SU-DHL-6 (cell line): Measurements from ENCODE around the gene HTD2.

ENCODE experiments used
- H2AFZ ChIP-seq: fragments of 200-600 bp; sonication (generic); 2 replicates; pipeline ENCODE4 v1.6.1; 2014; ENCODE audit warnings: low read depth, mild to moderate bottlenecking, moderate library complexity, mixed read lengths, antibody characterized with exemption, low read length; ENCODE audit not compliant: severe bottlenecking
- H3F3A ChIP-seq: fragments of 200-600 bp; shearing (Covaris generic); 2 replicates; pipeline ENCODE4 v1.6.0; 2016; ENCODE audit warnings: antibody characterized with exemption, mild to moderate bottlenecking; ENCODE audit not compliant: insufficient read depth
- H3K27ac ChIP-seq: fragments of 200-600 bp; sonication (generic); 2 replicates; pipeline ENCODE4 v1.5.1; 2016; ENCODE audit warnings: low read depth, mild to moderate bottlenecking, low read length, moderate library complexity, mixed read lengths
- H3K27me3 ChIP-seq: fragments of 200-600 bp; sonication (generic), shearing (Covaris generic); 2 replicates; pipeline ENCODE4 v1.6.0; 2014; ENCODE audit warnings: mild to moderate bottlenecking, low read length
- H3K36me3 ChIP-seq: fragments of 200-600 bp; sonication (generic); 2 replicates; pipeline ENCODE4 v1.6.1; 2014; ENCODE audit warnings: mild to moderate bottlenecking, low read length, mixed read lengths
- H3K4me2 ChIP-seq: fragments of 300-600, 200-600 bp; shearing (Covaris generic), sonication (generic); 2 replicates; pipeline ENCODE4 v1.6.0; 2014; ENCODE audit warnings: low read length, low read depth, mild to moderate bottlenecking; ENCODE audit not compliant: poor library complexity, severe bottlenecking
- H3K4me3 ChIP-seq: fragments of 200-600 bp; sonication (generic); 2 replicates; pipeline ENCODE4 v1.5.1; 2014; ENCODE audit warnings: antibody characterized with exemption, low read length, mild to moderate bottlenecking, mixed read lengths; ENCODE audit not compliant: insufficient read depth, poor library complexity, severe bottlenecking
- H3K79me2 ChIP-seq: fragments of 200-600 bp; sonication (generic); 2 replicates; pipeline ENCODE4 v1.6.1; 2014; ENCODE audit warnings: mild to moderate bottlenecking, low read length, moderate library complexity; ENCODE audit not compliant: insufficient read depth
- H3K9ac ChIP-seq: fragments of 200-600 bp; sonication (generic); 2 replicates; pipeline ENCODE4 v1.7.0; 2014; ENCODE audit warnings: mild to moderate bottlenecking, low read length
- H3K9me2 ChIP-seq: fragments of 200-600 bp; sonication (generic); replicated peaks from 2 replicates; pipeline ENCODE4 v1.6.1; 2014; ENCODE audit warnings: low read length; ENCODE audit not compliant: insufficient read depth
- H3K9me3 ChIP-seq: fragments of 200-600 bp; sonication (generic); 2 replicates; pipeline ENCODE4 v1.6.1; 2014; ENCODE audit warnings: low read length, mixed read lengths; ENCODE audit not compliant: insufficient read depth
- H4K20me1 ChIP-seq: fragments of 200-600 bp; sonication (generic); 2 replicates; pipeline ENCODE4 v1.6.1; 2014; ENCODE audit warnings: low read depth, mild to moderate bottlenecking, antibody characterized with exemption, low read length, moderate library complexity, mixed read lengths
- CTCF ChIP-seq: fragments of 200-600 bp; sonication (generic); IDR thresholded peaks from one replicate; pipeline ENCODE4 v1.5.1; 2017; ENCODE audit warnings: antibody characterized with exemption, mild to moderate bottlenecking, low read length, moderate library complexity; ENCODE audit not compliant: insufficient read depth, poor library complexity, severe bottlenecking
- EZH2phosphoT487 ChIP-seq: fragments of 200-600 bp; sonication (generic), shearing (Covaris generic); conservative IDR thresholded peaks from 2 replicates; pipeline ENCODE4 v1.6.1; 2018; ENCODE audit warnings: mild to moderate bottlenecking, antibody characterized with exemption, low read length, moderate library complexity, mixed read lengths

Gene HTD2

GRCh38 chr3:58269356-58269755 lies 37.0 kb upstream of the HTD2 start:
- H3K27me3 ChIP-seq, result no peaks in the 10 kb centered on the region
- no peaks in the 10 kb centered on the region for H4K20me1 ChIP-seq
- H3K9me2 ChIP-seq, result no peaks in the 10 kb centered on the region
- no peak overlapping the region for H3K9ac ChIP-seq
- H3K79me2 ChIP-seq, result no peaks in the 10 kb centered on the region
- H3K4me3 ChIP-seq, result no peak overlapping the region
- no peak overlapping the region for H3K27ac ChIP-seq
- no peaks in the 10 kb centered on the region for H3F3A ChIP-seq
- TF ChIP-seq CTCF (no peak), EZH2phosphoT487 (no peak)
- H3K9me3 ChIP-seq, result no peaks in the 10 kb centered on the region
- no peak overlapping the region for H2AFZ ChIP-seq
- peaks cover 4% of the 10 kb centered on the region for H3K36me3 ChIP-seq
- no peak overlapping the region for H3K4me2 ChIP-seq

GRCh38 chr3:58270485-58270884 lies 35.8 kb upstream of the HTD2 start:
- H3K79me2 ChIP-seq, result no peaks in the 10 kb centered on the region
- no peaks in the 10 kb centered on the region for H3K9me2 ChIP-seq
- no peak for TF ChIP-seq EZH2phosphoT487
- TF ChIP-seq CTCF, result no peak
- no peaks in the 10 kb centered on the region for H4K20me1 ChIP-seq
- H3K4me3 ChIP-seq, result no peak overlapping the region
- H3K27me3 ChIP-seq, result no peaks in the 10 kb centered on the region
- no peak overlapping the region for H3K27ac ChIP-seq
- H3K4me2 ChIP-seq, result no peak overlapping the region
- no peak overlapping the region for H2AFZ ChIP-seq
- H3K36me3 ChIP-seq, result peaks cover 4% of the 10 kb centered on the region
- H3K9me3 ChIP-seq, result no peaks in the 10 kb centered on the region
- H3F3A ChIP-seq, result no peaks in the 10 kb centered on the region
- H3K9ac ChIP-seq, result no peak overlapping the region

- H3K4me2 ChIP-seq, result no peak overlapping the region
- peaks cover 4% of the 10 kb centered on the region for H3K36me3 ChIP-seq
Observed at GRCh38 chr3:58271901-58272501, 34.3 kb upstream of the HTD2 start.

More at GRCh38 chr3:58271901-58272501, 34.3 kb upstream of the HTD2 start:
- Histone ChIP-seq H3K79me2 (no peaks in the 10 kb centered on the region), H4K20me1 (no peaks in the 10 kb centered on the region), H3F3A (no peaks in the 10 kb centered on the region), H3K9ac (no peak overlapping the region), H3K27me3 (no peaks in the 10 kb centered on the region), H3K9me2 (no peaks in the 10 kb centered on the region), H3K9me3 (no peaks in the 10 kb centered on the region), H3K4me3 (no peak overlapping the region), H3K27ac (no peak overlapping the region), H2AFZ (no peak overlapping the region)
- TF ChIP-seq EZH2phosphoT487 (no peak), CTCF (no peak)
